T-helper 17 cell (primary cell): ENCODE data around the gene UXS1. TPM values are rescaled to one million over a fixed set of nuclear protein-coding genes. Genes with fewer than 3 reads are reported as not detected.
"Not testable (repeated sequence)": the region's sequence is repeated elsewhere in the genome, so short reads cannot be mapped to it uniquely, and the experiment has no call there.

Experiments
- ATAC-seq: fragments of 150-1000 bp; cut with Tn5 transposase; 2 replicates; pipeline ENCODE4 v1.10.0; 2021; ENCODE audit warnings: mild to moderate bottlenecking, moderate library complexity
- DNase-seq, 3 donors: peaks; one replicate each; pipeline versions ENCODE4 v3.0.0 to v3.0.0-alpha.2; 2020 to 2021
- H3K9me3 ChIP-seq: one replicate; pipeline ENCODE4 v1.7.0; 2013; ENCODE audit warnings: low read length, mild to moderate bottlenecking; ENCODE audit not compliant: control insufficient read depth, poor library complexity, severe bottlenecking
- H3K27ac Mint-ChIP-seq: one replicate; pipeline ENCODE4 v1.8.0; 2022; ENCODE audit warnings: mild to moderate bottlenecking, moderate library complexity, mixed read lengths
- H3K27me3 Mint-ChIP-seq: one replicate; pipeline ENCODE4 v1.8.0; 2022; ENCODE audit warnings: mixed read lengths
- H3K36me3 Mint-ChIP-seq: one replicate; pipeline ENCODE4 v1.8.0; 2022; ENCODE audit warnings: low read depth, mixed read lengths
- H3K4me1 Mint-ChIP-seq: one replicate; pipeline ENCODE4 v1.8.0; 2022; ENCODE audit warnings: mild to moderate bottlenecking, mixed read lengths
- H3K4me3 Mint-ChIP-seq: one replicate; pipeline ENCODE4 v1.8.0; 2022; ENCODE audit warnings: mild to moderate bottlenecking, moderate library complexity, mixed read lengths
- total RNA-seq, 4 donors: library from RNA in 2 of 4; stranded (reverse) in 2 of 4; gene quantifications; one replicate each; pipeline ENCODE4 v1.2.3 and lab custom pipeline; 2022 to 2026

The UXS1 gene
- total RNA-seq, 2 donors from 2014 or later, result 96.4 to 106 TPM

DNA sequence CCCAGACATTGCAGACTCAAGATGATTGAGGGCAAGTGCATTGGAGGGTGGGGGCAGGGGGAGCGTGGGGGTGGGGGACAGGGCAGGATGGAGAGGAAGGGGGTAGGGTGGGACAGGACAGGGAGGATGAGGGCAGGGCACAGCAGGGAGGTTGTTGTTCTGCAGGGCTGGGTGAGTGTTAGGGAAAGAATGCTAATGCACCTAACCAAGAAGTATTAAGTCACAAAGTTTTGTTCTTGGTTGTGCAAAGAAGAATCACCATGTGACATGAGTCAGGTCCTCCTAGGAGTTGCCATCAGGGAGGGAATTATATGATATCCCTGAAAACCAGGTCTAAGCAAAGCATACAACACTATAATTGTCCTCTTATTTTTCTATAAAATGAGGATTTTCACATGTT lies 10.4 kb upstream of the UXS1 start:
- not testable (repeated sequence) for H3K36me3 Mint-ChIP-seq, H3K4me3 Mint-ChIP-seq, H3K27me3 Mint-ChIP-seq, H3K9me3 ChIP-seq, ATAC-seq, DNase-seq
- peaks cover 14% of the 10 kb centered on the region for H3K4me1 Mint-ChIP-seq
- peak overlapping the region; percentile 72 for H3K27ac Mint-ChIP-seq

DNA sequence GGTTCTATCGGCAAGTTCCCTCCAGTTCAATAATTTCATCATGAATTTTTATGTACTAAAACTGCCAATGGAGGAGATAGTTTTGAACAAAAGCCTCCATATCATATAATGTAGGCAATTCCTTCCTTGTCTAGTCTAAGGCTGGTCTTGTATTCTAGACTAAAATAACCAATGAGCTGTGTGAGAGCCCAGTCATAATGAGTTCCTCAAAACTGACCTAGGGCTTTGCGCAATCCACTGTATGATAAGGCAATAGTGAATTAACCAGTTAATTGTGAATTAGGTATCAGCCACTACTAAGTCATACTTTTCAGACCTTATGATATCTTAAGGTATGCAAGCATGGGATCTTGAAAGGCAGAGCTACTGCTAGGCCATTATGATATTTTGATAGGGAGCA lies 7.6 kb upstream of the UXS1 start:
- peaks cover 2% of the 10 kb centered on the region for H3K9me3 ChIP-seq
- no peaks in the 10 kb centered on the region for H3K27me3 Mint-ChIP-seq
- ATAC-seq, result no peak
- H3K4me3 Mint-ChIP-seq, result no peak overlapping the region
- no peaks in the 10 kb centered on the region for H3K36me3 Mint-ChIP-seq
- H3K27ac Mint-ChIP-seq, result no peak overlapping the region
- H3K4me1 Mint-ChIP-seq, result peaks cover 16% of the 10 kb centered on the region
- no peak for DNase-seq

DNA sequence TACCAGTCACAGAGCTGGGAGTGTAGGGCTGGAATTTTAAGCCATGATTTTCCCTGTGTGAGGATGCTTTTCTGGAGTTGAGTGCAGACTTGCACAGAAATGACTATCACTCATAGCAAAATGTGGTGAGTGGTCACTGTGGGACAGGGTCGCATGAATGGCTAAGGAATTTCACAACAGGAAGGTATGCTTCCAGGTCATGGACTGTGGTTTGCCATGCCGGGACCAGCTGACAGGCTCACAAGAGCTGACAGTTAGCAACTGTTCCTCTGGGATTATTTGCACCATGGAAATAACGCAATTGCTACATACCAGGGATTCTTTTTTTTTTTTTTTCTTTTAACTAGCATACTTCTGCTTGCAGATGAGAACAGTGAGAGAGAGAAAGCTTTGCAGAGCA lies 3.8 kb upstream of the UXS1 start:
- no peaks in the 10 kb centered on the region for H3K27me3 Mint-ChIP-seq
- H3K27ac Mint-ChIP-seq, result no peak overlapping the region
- H3K9me3 ChIP-seq, result peaks cover 2% of the 10 kb centered on the region
- no peak for DNase-seq
- H3K36me3 Mint-ChIP-seq, result peaks cover 2% of the 10 kb centered on the region
- no peak overlapping the region for H3K4me3 Mint-ChIP-seq
- H3K4me1 Mint-ChIP-seq, result peaks cover 13% of the 10 kb centered on the region
- no peak for ATAC-seq

DNA sequence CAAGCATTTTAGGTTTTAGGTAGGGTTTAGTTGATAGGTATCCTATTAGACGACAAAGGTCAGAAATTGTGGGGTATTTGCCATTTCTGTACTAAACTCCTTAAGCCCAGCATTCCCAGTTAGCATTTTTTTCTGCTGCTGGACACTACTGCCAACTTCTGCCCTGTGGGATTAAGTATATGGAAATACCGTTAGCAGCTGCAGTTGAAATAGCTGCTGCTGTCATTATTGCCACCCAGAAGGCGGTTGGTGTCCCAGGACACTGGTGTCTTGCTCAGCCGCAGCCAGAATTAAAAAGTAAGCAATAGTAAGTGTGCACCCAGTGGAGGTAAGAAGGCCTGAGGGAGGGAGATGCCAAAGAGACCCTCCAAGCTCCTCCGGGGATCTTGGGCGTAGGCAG lies 1.9 kb upstream of the UXS1 start:
- ATAC-seq (no peak), DNase-seq (no peak)
- peaks cover 10% of the 10 kb centered on the region for H3K36me3 Mint-ChIP-seq
- H3K27me3 Mint-ChIP-seq, result no peaks in the 10 kb centered on the region
- H3K4me3 Mint-ChIP-seq, result no peak overlapping the region
- H3K27ac Mint-ChIP-seq, result no peak overlapping the region
- H3K4me1 Mint-ChIP-seq, result peaks cover 28% of the 10 kb centered on the region
- H3K9me3 ChIP-seq, result no peaks in the 10 kb centered on the region

DNA sequence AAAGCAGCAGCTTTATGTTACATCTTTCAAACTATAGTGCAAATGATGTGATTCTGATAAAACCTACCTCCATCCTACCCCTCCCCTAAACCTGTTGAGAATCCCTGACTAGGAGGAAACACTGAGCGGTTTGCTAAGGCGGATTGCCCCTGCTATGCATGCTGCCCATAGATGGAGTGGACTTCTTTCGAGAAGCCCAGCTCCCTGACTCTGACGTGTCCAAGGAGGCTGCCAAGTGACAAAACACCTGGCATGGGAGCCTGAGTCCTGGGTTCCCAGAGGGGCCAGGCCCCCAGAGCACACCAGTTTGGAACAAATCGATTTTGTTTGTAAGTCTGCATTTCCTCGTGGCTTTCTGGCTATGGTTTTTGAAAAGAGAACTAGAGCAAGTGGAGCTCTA lies 1.4 kb upstream of the UXS1 start:
- ATAC-seq (no peak), DNase-seq (no peak)
- H3K27ac Mint-ChIP-seq, result peak overlapping the region; percentile 90
- peaks cover 11% of the 10 kb centered on the region for H3K36me3 Mint-ChIP-seq
- H3K27me3 Mint-ChIP-seq, result no peaks in the 10 kb centered on the region
- peaks cover 31% of the 10 kb centered on the region for H3K4me1 Mint-ChIP-seq
- H3K9me3 ChIP-seq, result no peaks in the 10 kb centered on the region
- peak overlapping the region; percentile 94 for H3K4me3 Mint-ChIP-seq

DNA sequence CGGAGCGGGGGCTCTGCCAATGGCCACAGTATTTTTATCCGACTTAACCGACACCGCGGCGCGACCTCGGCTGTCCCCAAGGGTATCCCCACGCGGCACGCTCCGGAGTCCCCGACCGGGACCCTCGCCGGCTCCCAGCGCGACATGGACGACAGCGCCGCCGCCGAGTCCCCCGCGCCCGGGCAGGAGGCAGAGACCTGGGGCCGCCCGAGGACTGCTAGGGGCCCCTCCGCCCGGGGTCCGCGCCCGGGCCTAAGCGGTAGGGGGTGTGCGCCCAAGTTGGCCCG lies 468 bp downstream of the UXS1 start:
- peak overlapping the region; percentile 94 for H3K4me3 Mint-ChIP-seq
- peak in 1 of 3 donors; percentile 52 for DNase-seq
- no peaks in the 10 kb centered on the region for H3K9me3 ChIP-seq
- peaks cover 11% of the 10 kb centered on the region for H3K36me3 Mint-ChIP-seq
- H3K27ac Mint-ChIP-seq, result peak overlapping the region; percentile 96
- ATAC-seq, result no peak
- peaks cover 47% of the 10 kb centered on the region for H3K4me1 Mint-ChIP-seq
- no peaks in the 10 kb centered on the region for H3K27me3 Mint-ChIP-seq

DNA sequence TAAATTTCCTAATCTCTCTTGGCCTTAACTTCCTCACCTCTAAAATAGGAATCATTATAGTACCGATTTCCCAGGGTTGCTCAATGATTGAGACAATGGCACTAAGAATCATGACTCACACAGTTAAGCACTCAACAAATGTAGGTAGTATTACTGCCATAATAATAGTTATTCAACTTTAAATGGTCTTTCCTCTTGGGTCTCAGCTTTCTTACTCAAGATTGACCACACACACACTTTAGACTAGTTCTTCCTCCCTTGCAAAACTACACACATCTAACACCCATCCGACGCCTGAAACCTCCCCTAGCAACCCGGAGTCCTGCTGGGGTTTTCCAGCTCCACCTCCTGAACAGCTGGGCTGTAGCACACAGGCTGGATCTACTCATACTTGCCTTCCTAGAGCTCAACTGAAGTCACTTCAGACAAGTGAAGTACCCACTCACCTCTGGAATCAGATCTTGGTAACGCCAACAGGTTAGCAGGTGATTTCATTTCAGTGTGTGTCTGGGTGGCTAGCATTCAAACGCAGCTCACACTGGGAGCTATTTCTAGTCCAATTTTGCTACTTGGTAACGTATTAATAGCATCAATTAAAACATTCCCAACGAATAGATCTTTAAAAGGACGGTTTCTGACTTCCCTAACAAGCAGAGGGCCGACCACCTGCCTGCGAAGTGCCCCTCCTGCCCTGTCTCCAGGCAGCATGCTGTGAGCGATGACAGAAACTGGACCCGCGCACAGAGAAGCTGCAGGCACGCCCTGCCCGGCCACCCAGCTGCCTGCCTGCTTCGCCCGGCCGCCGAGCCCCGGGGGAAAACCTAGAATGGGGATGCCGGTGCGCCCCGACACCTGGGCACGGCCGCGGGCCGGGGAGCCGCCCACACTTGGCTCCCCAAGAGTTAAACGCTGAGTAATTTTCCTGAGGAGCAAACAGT lies 1.1 kb downstream of the UXS1 start:
- peak overlapping the region; percentile 94 for H3K4me3 Mint-ChIP-seq
- no peaks in the 10 kb centered on the region for H3K27me3 Mint-ChIP-seq
- H3K36me3 Mint-ChIP-seq, result peaks cover 11% of the 10 kb centered on the region
- DNase-seq (peak; percentile 18 to 27 (median 25)), ATAC-seq (peak; percentile 34)
- H3K9me3 ChIP-seq, result no peaks in the 10 kb centered on the region
- peak overlapping the region; percentile 96 for H3K27ac Mint-ChIP-seq
- peaks cover 51% of the 10 kb centered on the region for H3K4me1 Mint-ChIP-seq

DNA sequence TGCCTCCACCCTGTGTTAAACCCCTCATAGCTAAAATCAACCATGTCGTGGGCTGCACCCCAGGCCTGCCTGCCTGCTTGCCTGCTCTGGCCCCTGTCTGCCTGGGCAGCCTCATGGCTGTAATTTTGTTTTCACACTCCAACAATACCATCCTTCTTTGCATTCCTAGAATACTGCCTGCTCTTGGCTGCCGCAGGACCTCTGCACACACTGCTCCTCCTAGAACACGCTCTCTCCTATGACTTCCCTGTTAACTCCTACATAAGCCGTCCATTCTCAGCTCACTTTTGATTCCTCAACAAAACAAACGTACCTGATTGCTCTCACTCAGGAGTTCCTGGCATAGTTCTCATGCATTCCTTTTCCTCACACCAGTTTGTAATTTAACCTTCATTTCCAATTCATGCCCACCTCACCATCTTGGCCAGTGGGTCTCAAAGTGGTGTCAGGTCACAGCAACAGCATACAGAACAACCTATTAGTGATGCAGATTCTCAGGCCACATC lies 2.5 kb downstream of the UXS1 start:
- ATAC-seq (no peak), DNase-seq (no peak)
- H3K4me3 Mint-ChIP-seq, result peak overlapping the region; percentile 80
- no peaks in the 10 kb centered on the region for H3K27me3 Mint-ChIP-seq
- peak overlapping the region; percentile 96 for H3K27ac Mint-ChIP-seq
- no peaks in the 10 kb centered on the region for H3K9me3 ChIP-seq
- peaks cover 50% of the 10 kb centered on the region for H3K4me1 Mint-ChIP-seq
- H3K36me3 Mint-ChIP-seq, result peaks cover 11% of the 10 kb centered on the region

DNA sequence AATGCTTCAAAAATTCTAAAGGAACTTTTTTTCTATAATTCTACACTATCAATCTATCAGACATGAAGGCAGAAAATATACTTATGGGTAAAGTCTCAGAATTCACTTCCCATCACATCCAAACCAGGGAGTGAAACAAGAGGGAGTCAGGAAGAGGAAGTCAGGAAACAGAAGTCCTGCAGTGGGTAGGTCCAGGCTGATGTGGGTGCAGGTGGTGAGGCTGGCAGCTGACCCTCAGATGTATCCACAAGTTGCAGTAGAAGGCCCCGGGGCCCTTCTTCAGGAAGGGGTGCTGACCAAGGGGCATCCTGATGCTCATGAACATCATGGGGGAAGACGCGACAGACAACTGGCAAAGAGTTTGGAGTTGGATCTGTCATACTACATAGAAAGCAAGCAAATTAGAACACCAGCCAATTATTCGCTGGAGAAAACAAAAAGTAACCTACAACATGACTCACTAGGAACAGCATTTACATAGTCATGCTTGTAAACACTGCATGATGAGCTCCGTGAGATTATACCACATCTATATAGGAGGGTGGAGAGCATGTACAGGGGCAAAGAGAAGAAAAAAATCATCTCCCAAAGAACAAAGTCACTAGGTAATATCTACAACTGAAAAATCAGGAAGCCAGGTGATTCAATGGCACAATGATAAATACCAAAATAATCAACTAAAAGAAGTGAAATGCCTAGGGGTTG lies 4.2 kb downstream of the UXS1 start:
- peak overlapping the region; percentile 52 for H3K4me3 Mint-ChIP-seq
- no peak for DNase-seq
- H3K4me1 Mint-ChIP-seq, result peaks cover 54% of the 10 kb centered on the region
- H3K36me3 Mint-ChIP-seq, result peaks cover 13% of the 10 kb centered on the region
- no peak for ATAC-seq
- H3K27me3 Mint-ChIP-seq, result no peaks in the 10 kb centered on the region
- H3K27ac Mint-ChIP-seq, result peak overlapping the region; percentile 16
- H3K9me3 ChIP-seq, result no peaks in the 10 kb centered on the region

DNA sequence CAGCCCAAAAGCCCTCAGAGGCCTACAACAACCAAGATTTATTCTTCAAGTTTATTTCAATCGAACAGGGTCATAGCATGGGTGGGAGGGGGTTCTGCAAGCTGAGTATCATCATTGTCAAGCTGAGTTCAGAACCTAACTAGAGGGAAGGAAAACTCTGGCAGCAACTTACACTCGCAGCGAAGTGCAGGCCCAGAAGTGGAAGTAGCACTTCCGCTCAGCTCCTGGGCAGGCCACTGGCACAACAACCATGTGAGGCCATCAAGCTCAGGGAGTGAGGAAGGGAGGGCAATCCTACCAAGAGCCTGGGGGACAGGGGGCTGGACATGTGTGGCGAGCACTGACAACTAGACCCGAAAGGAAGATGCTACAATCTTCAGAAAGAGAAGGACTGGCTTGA lies 4.8 kb downstream of the UXS1 start:
- Mint-ChIP-seq H3K27ac (peak overlapping the region; percentile 16), H3K4me3 (no peak overlapping the region), H3K36me3 (peaks cover 14% of the 10 kb centered on the region), H3K4me1 (peaks cover 58% of the 10 kb centered on the region), H3K27me3 (no peaks in the 10 kb centered on the region)
- H3K9me3 ChIP-seq, result no peaks in the 10 kb centered on the region
- ATAC-seq (no peak), DNase-seq (no peak)

DNA sequence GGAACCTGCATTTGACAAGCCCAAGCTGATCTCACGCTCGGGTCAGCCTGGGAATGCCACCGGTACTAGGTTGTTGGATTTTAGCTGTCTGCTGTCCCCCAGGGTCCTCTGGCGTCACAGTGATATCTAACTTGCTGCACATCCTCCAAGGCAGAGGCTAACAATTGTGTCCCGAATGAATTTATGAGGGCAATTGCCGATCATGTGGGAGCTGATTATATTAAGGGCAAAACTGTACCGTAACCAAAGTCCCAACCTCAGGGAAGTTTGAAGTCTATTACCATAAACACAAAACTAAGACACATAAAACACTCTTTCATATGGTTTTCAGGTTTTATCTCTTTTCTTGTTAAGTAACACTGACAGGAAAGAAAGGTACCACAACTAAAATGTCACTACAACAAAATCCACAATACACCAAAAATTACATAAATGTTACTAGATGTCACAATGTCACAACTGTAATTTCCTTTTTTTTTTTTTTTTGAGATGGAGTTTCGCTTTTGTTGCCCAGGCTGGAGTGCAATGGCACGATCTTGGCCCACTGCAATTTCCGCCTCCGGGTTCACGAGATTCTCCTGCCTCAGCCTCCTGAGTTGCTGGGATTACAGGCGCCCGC lies 6.7 kb downstream of the UXS1 start:
- DNase-seq, result no peak

DNA sequence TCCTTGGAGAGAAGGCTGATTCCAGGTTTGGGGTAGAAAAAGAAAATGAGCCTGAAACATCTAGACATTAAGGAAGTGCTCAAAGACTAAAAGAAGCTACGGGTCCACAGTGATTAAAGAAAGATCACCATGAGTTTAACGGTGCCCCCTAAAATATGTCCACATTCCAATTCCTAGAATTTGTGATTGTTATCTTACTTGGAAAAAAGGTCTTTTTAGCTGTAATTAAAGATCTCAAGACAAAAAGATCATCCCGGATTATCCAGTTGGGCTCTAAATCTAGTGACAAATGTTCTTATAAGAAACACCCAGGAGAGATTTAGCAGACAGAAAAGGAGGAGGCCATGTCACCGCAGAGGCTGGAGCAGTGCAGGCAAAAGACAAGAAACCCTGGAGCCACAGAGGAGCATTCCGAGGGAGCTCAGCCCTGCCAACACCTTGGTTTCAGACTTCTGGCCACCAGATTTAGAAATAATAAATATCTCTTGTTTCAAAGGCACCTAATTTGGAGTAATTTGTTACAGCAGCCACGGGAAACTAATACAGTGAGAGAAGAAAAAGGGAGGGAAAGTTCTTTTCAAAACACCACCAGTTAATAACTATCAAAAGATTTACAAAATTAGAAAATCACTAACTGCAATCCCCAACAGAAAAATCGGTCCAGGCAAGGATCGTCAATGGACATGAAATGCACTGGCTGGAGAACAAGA lies 8.5 kb downstream of the UXS1 start:
- Mint-ChIP-seq H3K4me1 (peaks cover 47% of the 10 kb centered on the region), H3K36me3 (peaks cover 3% of the 10 kb centered on the region), H3K27me3 (no peaks in the 10 kb centered on the region), H3K27ac (no peak overlapping the region), H3K4me3 (no peak overlapping the region)
- DNase-seq (no peak), ATAC-seq (no peak)
- H3K9me3 ChIP-seq, result no peaks in the 10 kb centered on the region

More for the DNA sequence above, 6.7 kb downstream of the UXS1 start:
- Mint-ChIP-seq H3K36me3 (peaks cover 9% of the 10 kb centered on the region), H3K4me3 (no peak overlapping the region), H3K27ac (peak overlapping the region; percentile 77), H3K4me1 (peaks cover 58% of the 10 kb centered on the region), H3K27me3 (no peaks in the 10 kb centered on the region)
- H3K9me3 ChIP-seq, result no peaks in the 10 kb centered on the region
- ATAC-seq, result no peak

DNA sequence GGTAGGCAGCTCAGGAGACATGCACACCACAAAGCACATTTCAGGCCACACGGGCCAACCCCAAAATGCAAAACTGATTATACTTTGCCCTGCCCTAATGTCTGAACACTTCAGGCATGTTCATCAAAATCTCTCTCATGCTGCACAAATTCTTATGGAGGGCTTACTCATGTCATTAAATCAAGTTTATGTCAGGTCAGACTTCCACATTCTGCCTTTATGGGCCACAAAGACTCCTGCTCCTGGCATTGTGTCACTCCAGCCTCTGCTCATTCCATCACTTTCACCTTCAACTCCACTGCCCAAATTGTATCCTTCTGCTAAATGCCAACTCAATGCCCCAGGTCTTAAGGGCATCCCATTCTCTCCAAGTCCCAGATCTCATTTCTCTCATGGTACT lies 9.2 kb downstream of the UXS1 start:
- no peaks in the 10 kb centered on the region for H3K27me3 Mint-ChIP-seq
- ATAC-seq (no peak), DNase-seq (no peak)
- no peak overlapping the region for H3K27ac Mint-ChIP-seq
- H3K4me1 Mint-ChIP-seq, result peaks cover 49% of the 10 kb centered on the region
- peaks cover 3% of the 10 kb centered on the region for H3K36me3 Mint-ChIP-seq
- H3K9me3 ChIP-seq, result no peaks in the 10 kb centered on the region
- no peak overlapping the region for H3K4me3 Mint-ChIP-seq
